NCI-H1105 (cell line): ENCODE results near the gene SRGAP2B.
"Not testable (repeated sequence)": the region's sequence is repeated elsewhere in the genome, so short reads cannot be mapped to it uniquely, and the experiment has no call there.

ENCODE experiments used
- DNase-seq: peaks from one replicate; lab custom pipeline; 2025; lab: John Stamatoyannopoulos, UW

SRGAP2B gene

GRCh38 chr1:145082483-145083255, 12.5 kb downstream of the SRGAP2B start:
- not testable (repeated sequence) for DNase-seq

- not testable (repeated sequence) for DNase-seq
Measured at GRCh38 chr1:145080193-145080592, 14.9 kb downstream of the SRGAP2B start.

- DNase-seq, result not testable (repeated sequence)
Measured at GRCh38 chr1:145079737-145080136, 15.4 kb downstream of the SRGAP2B start.

- not testable (repeated sequence) for DNase-seq
Measured at GRCh38 chr1:145078787-145079370, 16.2 kb downstream of the SRGAP2B start.

- DNase-seq, result not testable (repeated sequence)
Measured at GRCh38 chr1:145077872-145078786, 17.0 kb downstream of the SRGAP2B start.

GRCh38 chr1:145076877-145077276, 18.3 kb downstream of the SRGAP2B start:
- not testable (repeated sequence) for DNase-seq

GRCh38 chr1:145074021-145074559, 21.0 kb downstream of the SRGAP2B start:
- not testable (repeated sequence) for DNase-seq

GRCh38 chr1:145071569-145071968, 23.6 kb downstream of the SRGAP2B start:
- not testable (repeated sequence) for DNase-seq

GRCh38 chr1:145066486-145066885, 28.6 kb downstream of the SRGAP2B start:
- DNase-seq, result not testable (repeated sequence)

- DNase-seq, result not testable (repeated sequence)
Measured at GRCh38 chr1:145065194-145065826, 29.8 kb downstream of the SRGAP2B start.

GRCh38 chr1:145063941-145064648, 31.0 kb downstream of the SRGAP2B start:
- not testable (repeated sequence) for DNase-seq

GRCh38 chr1:145063285-145063684, 31.8 kb downstream of the SRGAP2B start:
- not testable (repeated sequence) for DNase-seq

GRCh38 chr1:145058184-145058583, 36.9 kb downstream of the SRGAP2B start:
- not testable (repeated sequence) for DNase-seq

- not testable (repeated sequence) for DNase-seq
Measured at GRCh38 chr1:145055217-145055760, 39.8 kb downstream of the SRGAP2B start.

- DNase-seq, result not testable (repeated sequence)
Measured at GRCh38 chr1:145053428-145053827, 41.7 kb downstream of the SRGAP2B start.

GRCh38 chr1:145052019-145052776, 42.9 kb downstream of the SRGAP2B start:
- DNase-seq, result not testable (repeated sequence)

GRCh38 chr1:145048181-145048856, 46.8 kb downstream of the SRGAP2B start:
- DNase-seq, result not testable (repeated sequence)

- DNase-seq, result not testable (repeated sequence)
Measured at GRCh38 chr1:145047553-145047952, 47.6 kb downstream of the SRGAP2B start.
